ENCODE data around the gene RPRD2.
A peak's percentile ranks its signal among the peaks of the same experiment; 100 is the strongest.

RPRD2 gene

GRCh38 chr1:150472601-150473200 lies 108.8 kb downstream of the RPRD2 start:
- no peak for DNase-seq (ENCODE audit: low read depth)

GRCh38 chr1:150473659-150474058 lies 109.7 kb downstream of the RPRD2 start:
- no peak for DNase-seq (ENCODE audit: low read depth)

GRCh38 chr1:150474869-150475268 lies 110.9 kb downstream of the RPRD2 start:
- no peak for DNase-seq (ENCODE audit: low read depth)

GRCh38 chr1:150476754-150477153 lies 112.8 kb downstream of the RPRD2 start:
- DNase-seq (ENCODE audit: low read depth) = no peak

GRCh38 chr1:150477320-150477719 lies 113.4 kb downstream of the RPRD2 start:
- peak; percentile 17 for DNase-seq (ENCODE audit: low read depth)

GRCh38 chr1:150477733-150478132 lies 113.8 kb downstream of the RPRD2 start:
- peak; percentile 93 for DNase-seq (ENCODE audit: low read depth)

GRCh38 chr1:150479370-150479769 lies 115.4 kb downstream of the RPRD2 start:
- DNase-seq (ENCODE audit: low read depth) = no peak

- DNase-seq (ENCODE audit: low read depth) = no peak
Measured at GRCh38 chr1:150479927-150480352, 116.0 kb downstream of the RPRD2 start.

GRCh38 chr1:150484431-150484830 lies 120.5 kb downstream of the RPRD2 start:
- DNase-seq (ENCODE audit: low read depth) = peak; percentile 88

GRCh38 chr1:150484861-150485260 lies 120.9 kb downstream of the RPRD2 start:
- peak; percentile 64 for DNase-seq (ENCODE audit: low read depth)

- peak; percentile 99 for DNase-seq (ENCODE audit: low read depth)
Measured at GRCh38 chr1:150486966-150487762, 123.2 kb downstream of the RPRD2 start, which contains the start of gene TARS2. Gene TARS2, plus strand, starts transcription at chr1:150487419. Its CDS starts 32 bp downstream, at chr1:150487451.

GRCh38 chr1:150487763-150488115 lies 123.8 kb downstream of the RPRD2 start:
- DNase-seq (ENCODE audit: low read depth) = peak; percentile 27

GRCh38 chr1:150493175-150493574 lies 129.2 kb downstream of the RPRD2 start:
- DNase-seq (ENCODE audit: low read depth) = peak; percentile 27

- DNase-seq (ENCODE audit: low read depth) = no peak
Measured at GRCh38 chr1:150498342-150498741, 134.4 kb downstream of the RPRD2 start.

- DNase-seq (ENCODE audit: low read depth) = no peak
Measured at GRCh38 chr1:150505431-150505830, 141.5 kb downstream of the RPRD2 start.

- DNase-seq (ENCODE audit: low read depth) = peak; percentile 88
Measured at GRCh38 chr1:150507912-150508864, 144.2 kb downstream of the RPRD2 start, which contains the start of gene ECM1. Gene ECM1, plus strand, starts transcription at chr1:150508109. Its CDS starts 101 bp downstream, at chr1:150508210.

GRCh38 chr1:150508982-150509381 lies 145.0 kb downstream of the RPRD2 start:
- no peak for DNase-seq (ENCODE audit: low read depth)

GRCh38 chr1:150511551-150511950 lies 147.6 kb downstream of the RPRD2 start:
- DNase-seq (ENCODE audit: low read depth) = no peak

GRCh38 chr1:150511985-150512660 lies 148.2 kb downstream of the RPRD2 start:
- no peak for DNase-seq (ENCODE audit: low read depth)

GRCh38 chr1:150512846-150513245 lies 148.9 kb downstream of the RPRD2 start:
- no peak for DNase-seq (ENCODE audit: low read depth)

- DNase-seq (ENCODE audit: low read depth) = peak; percentile 57
Measured at GRCh38 chr1:150513351-150513791, 149.4 kb downstream of the RPRD2 start.

- no peak for DNase-seq (ENCODE audit: low read depth)
Measured at GRCh38 chr1:150514260-150514659, 150.3 kb downstream of the RPRD2 start.

Data from ELR (cell line).